Sigmoid colon (tissue), 7 donors: Measurements from ENCODE around the gene DERL2. TPM values are rescaled to one million over a fixed set of nuclear protein-coding genes. Genes with fewer than 3 reads are reported as not detected.
A peak's percentile ranks its signal among the peaks of the same experiment; 100 is the strongest.

ENCODE experiments used
- DNase-seq: peaks from one replicate; pipeline ENCODE4 v3.0.0-alpha.2; 2019
- H3K27ac ChIP-seq, 4 donors: fragments of 200-600 bp; sonication (generic); one replicate each; pipeline ENCODE4 v1.5.1; 2016 to 2019; ENCODE audit warnings: mild to moderate bottlenecking in 1 of 4
- H3K27me3 ChIP-seq, 3 donors: fragments of 200-600 bp; sonication (generic); one replicate each; pipeline ENCODE4 v1.5.1; 2019; ENCODE audit warnings: mild to moderate bottlenecking in 1 of 3
- H3K36me3 ChIP-seq, 4 donors: fragments of 200-600 bp; sonication (generic); one replicate each; pipeline ENCODE4 v1.5.1; 2016 to 2019
- H3K4me1 ChIP-seq, 4 donors: fragments of 200-600 bp; sonication (generic); one replicate each; pipeline ENCODE4 v1.5.1; 2017 to 2019
- H3K4me3 ChIP-seq, 4 donors: fragments of 200-600 bp; sonication (generic); one replicate each; pipeline ENCODE4 v1.5.1; 2017 to 2019; ENCODE audit warnings: mild to moderate bottlenecking in 2 of 4, moderate library complexity in 1 of 4
- H3K9me3 ChIP-seq, 4 donors: fragments of 200-600 bp in 3 of 4; sonication (generic) in 3 of 4; one replicate each; pipeline versions ENCODE4 v1.5.1 to v1.6.1; 2013 to 2019
- CTCF ChIP-seq, 4 experiments: fragments of 450-650 bp in 3 of 4; fragments of 200-600 bp in 1 of 4; IDR thresholded peaks; one replicate each; pipeline ENCODE4 v1.5.1; 2016 to 2019; ENCODE audit warnings: antibody characterized with exemption in 4 of 4, mild to moderate bottlenecking in 3 of 4, moderate library complexity in 2 of 4
- EP300 ChIP-seq, 4 donors: sonication (generic); formaldehyde crosslinking; IDR thresholded peaks; one replicate each; pipeline ENCODE4 v1.6.1; 2017; ENCODE audit warnings: antibody characterized with exemption in 4 of 4
- POLR2A ChIP-seq, 2 donors: fragments of 450-650 bp; IDR thresholded peaks; one replicate each; pipeline ENCODE4 v1.6.1; 2016; ENCODE audit warnings: antibody characterized with exemption in 2 of 2, mild to moderate bottlenecking in 2 of 2, moderate library complexity in 2 of 2
- POLR2AphosphoS5 ChIP-seq, 4 donors: sonication (generic); formaldehyde crosslinking; IDR thresholded peaks; one replicate each; pipeline ENCODE4 v1.6.1; 2017; ENCODE audit warnings: antibody characterized with exemption in 4 of 4
- WGBS, 2 donors: extraction: QIAGEN DNeasy Blood & Tissue Kit; methylation state at CpG; one replicate each; pipeline ENCODE4 v1.1.7; 2013; 5-methylcytosine and 5-hydroxymethylcytosine counted together
- intact Hi-C: fragments of 100-400 bp; cut with DNase I; formaldehyde crosslinking; loops from one replicate; pipeline ENCODE4 v1.15.1; 2023
- polyA plus RNA-seq, 3 donors: library from polyadenylated mRNA; stranded (reverse); fragments of 200-250 nt; gene quantifications; one replicate each; pipeline ENCODE4 v1.2.3, GENCODE V29; 2013
- total RNA-seq, 4 donors: library from RNA; depleted of rRNA; stranded (reverse); fragments of >200 nt; gene quantifications; one replicate each; pipeline ENCODE4 v1.1.0, GENCODE V29; 2016
- donor health status: healthy with polysubstance abuse.
- donor health status: Bipolar disorder and iron deficiency.
- donor health status: healthy.

DERL2 gene
- total and polyA plus RNA-seq, 7 donors = 14.3 to 51.3 (median 23.1) TPM

- H3K4me3 ChIP-seq = no peak overlapping the region
- WGBS, 2 donors = 89 to 90% methylated on average over 10 of the region's 10 CpGs
- no peaks in the 10 kb centered on the region for H3K27me3 ChIP-seq
- H3K4me1 ChIP-seq = peaks cover 0 to 25% (median 19%) of the 10 kb centered on the region in 4 donors
- H3K36me3 ChIP-seq = peaks cover 0 to 21% (median 3%) of the 10 kb centered on the region in 4 donors
- TF ChIP-seq POLR2A (IDR thresholded peaks at IDR 0.05) (no peak), EP300 (IDR thresholded peaks at IDR 0.05) (no peak), CTCF (IDR thresholded peaks at IDR 0.05) (no peak), POLR2AphosphoS5 (IDR thresholded peaks at IDR 0.05) (no peak)
- intact Hi-C loops = no loop called here
- no peak overlapping the region for H3K27ac ChIP-seq
- no peaks in the 10 kb centered on the region for H3K9me3 ChIP-seq
- DNase-seq = no peak
These were observed 21.1 kb downstream of the DERL2 start for GRCh38 chr17:5464717-5465507.

- Histone ChIP-seq H3K9me3 (no peaks in the 10 kb centered on the region), H3K27me3 (no peaks in the 10 kb centered on the region), H3K4me3 (no peak overlapping the region), H3K36me3 (peaks cover 11 to 84% (median 40%) of the 10 kb centered on the region in 4 donors), H3K4me1 (no peaks in the 10 kb centered on the region), H3K27ac (no peak overlapping the region)
- WGBS, 2 donors = 92 to 95% methylated on average over 8 of the region's 8 CpGs
- TF ChIP-seq CTCF (IDR thresholded peaks at IDR 0.05) (no peak), POLR2A (IDR thresholded peaks at IDR 0.05) (no peak), POLR2AphosphoS5 (IDR thresholded peaks at IDR 0.05) (no peak), EP300 (IDR thresholded peaks at IDR 0.05) (no peak)
- no peak for DNase-seq
- intact Hi-C loops = no loop called here
These were observed 39.2 kb downstream of the DERL2 start for GRCh38 chr17:5446786-5447185.

GRCh38 chr17:5444209-5444608 lies 41.8 kb downstream of the DERL2 start:
- TF ChIP-seq POLR2A (IDR thresholded peaks at IDR 0.05) (no peak), CTCF (IDR thresholded peaks at IDR 0.05) (no peak)
- peaks cover 0 to 6% (median 5%) of the 10 kb centered on the region in 4 donors for H3K4me1 ChIP-seq
- DNase-seq = no peak
- intact Hi-C loops = no loop called here
- H3K36me3 ChIP-seq = peaks cover 6 to 59% (median 29%) of the 10 kb centered on the region in 4 donors
- H3K4me3 ChIP-seq = no peak overlapping the region
- H3K9me3 ChIP-seq = no peaks in the 10 kb centered on the region
- H3K27ac ChIP-seq = no peak overlapping the region
- no peaks in the 10 kb centered on the region for H3K27me3 ChIP-seq
- 95 to 96% methylated on average over 22 of the region's 22 CpGs for whole genome bisulfite sequencing, 2 donors

- peaks cover 6 to 55% (median 29%) of the 10 kb centered on the region in 4 donors for H3K36me3 ChIP-seq
- peaks cover 0 to 8% (median 6%) of the 10 kb centered on the region in 4 donors for H3K4me1 ChIP-seq
- no peak for TF ChIP-seq POLR2AphosphoS5 (IDR thresholded peaks at IDR 0.05)
- DNase-seq = no peak
- no peaks in the 10 kb centered on the region for H3K9me3 ChIP-seq
- intact Hi-C loops = no loop called here
- H3K27me3 ChIP-seq = no peaks in the 10 kb centered on the region
- H3K27ac ChIP-seq = no peak overlapping the region
- WGBS, 2 donors = 96 to 98% methylated on average over 6 of the region's 6 CpGs
- H3K4me3 ChIP-seq = no peak overlapping the region
These were observed 42.2 kb downstream of the DERL2 start for GRCh38 chr17:5443728-5444127.

GRCh38 chr17:5439446-5439764 lies 46.6 kb downstream of the DERL2 start:
- Histone ChIP-seq H3K36me3 (peaks cover 10 to 48% (median 21%) of the 10 kb centered on the region in 4 donors), H3K27ac (peak overlapping the region; percentile 66 to 83 (median 80)), H3K4me3 (peak overlapping the region; percentile 50 to 88 (median 75)), H3K4me1 (peaks cover 0 to 23% (median 18%) of the 10 kb centered on the region in 4 donors), H3K9me3 (no peaks in the 10 kb centered on the region), H3K27me3 (no peaks in the 10 kb centered on the region)
- TF ChIP-seq EP300 (IDR thresholded peaks at IDR 0.05) (no peak), CTCF (IDR thresholded peaks at IDR 0.05) (peak in 1 of 4 experiments; percentile 4)
- intact Hi-C loops = loop anchor here (5.0 kb wide), 4 partner anchors 33 to 192 kb away; partner anchors contain the start of genes DERL2, MIS12 and RABEP1
- 0 to 23% methylated on average over 1 of the region's 1 CpG for WGBS, 2 donors
- DNase-seq = no peak
